HG03469 (cell line): ENCODE measurements around the gene C1orf53.

Source experiments
- ATAC-seq: cut with Tn5 transposase; IDR thresholded peaks from one replicate; pipeline ENCODE4 v1.9.1; 2021; ENCODE audit warnings: mild to moderate bottlenecking, moderate library complexity, moderate number of reproducible peaks; ENCODE audit not compliant: unreplicated experiment

C1orf53 gene

GRCh38 chr1:197954718-197955418 is 52.4 kb downstream of the C1orf53 start:
- ATAC-seq, result no peak

GRCh38 chr1:197955486-197956394 is 53.3 kb downstream of the C1orf53 start:
- no peak for ATAC-seq
